ENCODE measurements around the gene RPS6KC1.

DNA sequence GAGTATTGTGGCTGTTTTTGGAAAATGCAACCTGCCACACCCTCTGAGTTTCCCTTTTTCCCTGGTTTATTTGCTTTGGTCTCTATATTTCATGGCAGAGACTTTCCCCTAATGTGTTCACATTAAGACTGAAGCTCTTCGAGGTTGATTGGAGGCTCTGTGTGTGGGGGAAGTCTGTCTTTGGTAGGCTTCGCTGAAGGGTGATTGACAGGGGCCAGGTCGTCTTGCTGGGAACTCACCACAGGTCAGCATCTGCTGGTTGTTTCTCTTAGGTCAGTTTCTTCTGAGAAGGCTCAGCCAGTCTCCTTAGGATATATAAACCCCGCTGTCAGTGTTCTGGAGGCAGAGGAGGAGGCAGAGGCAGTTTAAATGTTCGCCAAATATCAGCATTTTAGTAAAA is 249.4 kb downstream of the RPS6KC1 start:
- TF ChIP-seq, protein P1, sequence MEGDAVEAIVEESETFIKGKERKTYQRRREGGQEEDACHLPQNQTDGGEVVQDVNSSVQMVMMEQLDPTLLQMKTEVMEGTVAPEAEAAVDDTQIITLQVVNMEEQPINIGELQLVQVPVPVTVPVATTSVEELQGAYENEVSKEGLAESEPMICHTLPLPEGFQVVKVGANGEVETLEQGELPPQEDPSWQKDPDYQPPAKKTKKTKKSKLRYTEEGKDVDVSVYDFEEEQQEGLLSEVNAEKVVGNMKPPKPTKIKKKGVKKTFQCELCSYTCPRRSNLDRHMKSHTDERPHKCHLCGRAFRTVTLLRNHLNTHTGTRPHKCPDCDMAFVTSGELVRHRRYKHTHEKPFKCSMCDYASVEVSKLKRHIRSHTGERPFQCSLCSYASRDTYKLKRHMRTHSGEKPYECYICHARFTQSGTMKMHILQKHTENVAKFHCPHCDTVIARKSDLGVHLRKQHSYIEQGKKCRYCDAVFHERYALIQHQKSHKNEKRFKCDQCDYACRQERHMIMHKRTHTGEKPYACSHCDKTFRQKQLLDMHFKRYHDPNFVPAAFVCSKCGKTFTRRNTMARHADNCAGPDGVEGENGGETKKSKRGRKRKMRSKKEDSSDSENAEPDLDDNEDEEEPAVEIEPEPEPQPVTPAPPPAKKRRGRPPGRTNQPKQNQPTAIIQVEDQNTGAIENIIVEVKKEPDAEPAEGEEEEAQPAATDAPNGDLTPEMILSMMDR (conservative IDR thresholded peaks at IDR 0.05; ENCODE audit: low read length) = no peak
- no peak for TF ChIP-seq EZH2phosphoT487 (IDR thresholded peaks at IDR 0.05; ENCODE audit: borderline replicate concordance)

Measured in Loucy (cell line).